Measurements from ENCODE around the gene SNX25.
"Not testable (repeated sequence)": the region's sequence is repeated elsewhere in the genome, so short reads cannot be mapped to it uniquely, and the experiment has no call there.

The SNX25 gene

DNA sequence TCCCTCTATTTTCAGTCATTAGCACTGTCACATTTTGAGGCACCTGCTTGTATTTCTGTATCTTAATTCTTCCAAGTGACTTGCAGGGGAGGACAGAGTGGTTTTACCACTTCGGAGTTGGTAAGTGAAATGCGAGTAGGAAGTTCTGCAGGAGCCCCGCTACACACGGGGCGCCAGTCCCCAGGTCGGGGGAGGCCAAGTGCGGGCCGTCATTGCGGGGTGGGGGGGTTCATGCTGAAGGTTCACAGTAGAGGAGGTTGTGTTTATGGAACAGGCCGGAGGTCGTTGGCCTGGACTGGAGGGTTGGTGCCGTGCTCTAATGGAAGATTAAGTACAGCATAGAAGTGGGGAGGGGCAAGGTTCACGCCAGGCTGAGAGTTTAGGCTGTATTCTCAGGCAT lies 142.3 kb downstream of the SNX25 start:
- no peak for DNase-seq

DNA sequence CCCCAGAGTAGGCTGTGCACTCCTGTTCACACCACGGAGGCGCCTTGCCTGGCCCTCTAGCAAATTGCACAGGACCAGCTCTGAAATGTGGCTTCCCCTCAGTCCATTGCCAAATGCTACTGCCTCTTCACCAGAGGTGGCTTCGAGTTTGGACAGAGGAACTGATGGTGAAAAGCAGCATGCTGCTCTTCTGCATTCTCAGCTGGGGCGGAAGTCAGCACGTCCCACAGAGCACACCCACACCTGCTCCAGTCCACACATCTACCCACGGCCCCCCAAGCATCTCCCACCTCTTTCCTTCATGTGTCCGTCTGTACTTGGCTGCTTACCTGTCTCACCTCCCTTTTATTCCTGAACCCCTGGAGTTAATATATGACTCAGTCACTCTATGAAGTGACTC lies 142.8 kb downstream of the SNX25 start:
- DNase-seq: no peak

- DNase-seq: no peak
These were observed 143.3 kb downstream of the SNX25 start for GRCh38 chr4:185352741-185353140.

GRCh38 chr4:185357211-185357610 lies 147.8 kb downstream of the SNX25 start:
- DNase-seq: no peak

DNA sequence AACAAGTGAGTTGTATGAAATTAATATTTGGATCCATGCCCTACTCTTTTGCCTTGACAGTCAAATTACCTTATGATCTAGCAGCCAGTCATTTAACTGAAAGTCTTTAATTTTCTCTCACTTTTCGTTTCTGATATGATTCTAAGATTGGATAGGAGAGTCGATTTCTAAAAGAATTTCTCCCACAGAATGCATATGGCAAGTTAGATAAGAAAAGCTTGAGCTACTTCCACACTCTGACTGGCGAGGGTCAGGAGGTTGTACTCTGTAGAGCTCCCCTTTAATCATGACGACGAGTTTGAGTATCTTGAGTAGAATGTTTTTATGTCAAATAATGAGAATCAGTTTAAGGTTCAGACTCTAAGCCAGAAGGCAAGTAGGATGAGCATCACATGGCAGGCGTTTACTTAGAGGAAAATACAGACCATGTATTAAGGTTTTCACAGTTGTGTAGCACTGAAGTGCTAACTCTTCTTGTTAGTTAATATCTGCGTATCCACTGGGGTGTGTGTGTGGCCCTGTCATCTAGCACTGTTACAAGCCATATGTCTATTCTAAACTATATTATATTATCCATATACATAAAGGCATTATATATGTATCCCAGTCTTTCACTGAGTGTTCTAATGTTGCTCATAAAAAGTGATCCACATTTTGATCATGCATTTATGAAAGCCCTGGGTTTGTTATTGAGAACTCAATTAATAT lies 148.5 kb downstream of the SNX25 start:
- DNase-seq: no peak

DNA sequence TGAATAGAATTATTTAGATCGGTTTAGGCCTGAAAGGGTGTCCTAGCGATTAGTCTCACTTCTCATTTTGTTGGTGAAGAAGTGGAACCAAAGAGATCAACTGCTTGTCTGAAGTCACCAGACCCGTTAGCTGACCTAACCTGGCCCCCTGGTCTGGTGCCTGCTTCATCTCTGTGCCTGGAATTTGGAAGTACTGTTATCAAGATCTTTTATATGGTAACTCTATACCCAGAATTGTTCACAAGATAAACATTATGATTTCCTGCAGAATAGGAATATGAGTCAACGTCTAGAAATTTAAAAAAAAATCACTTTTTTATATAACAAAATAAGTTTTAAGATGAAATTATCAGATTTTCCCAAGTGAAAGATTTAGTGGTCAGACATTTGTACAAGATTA lies 149.1 kb downstream of the SNX25 start:
- no peak for DNase-seq

DNA sequence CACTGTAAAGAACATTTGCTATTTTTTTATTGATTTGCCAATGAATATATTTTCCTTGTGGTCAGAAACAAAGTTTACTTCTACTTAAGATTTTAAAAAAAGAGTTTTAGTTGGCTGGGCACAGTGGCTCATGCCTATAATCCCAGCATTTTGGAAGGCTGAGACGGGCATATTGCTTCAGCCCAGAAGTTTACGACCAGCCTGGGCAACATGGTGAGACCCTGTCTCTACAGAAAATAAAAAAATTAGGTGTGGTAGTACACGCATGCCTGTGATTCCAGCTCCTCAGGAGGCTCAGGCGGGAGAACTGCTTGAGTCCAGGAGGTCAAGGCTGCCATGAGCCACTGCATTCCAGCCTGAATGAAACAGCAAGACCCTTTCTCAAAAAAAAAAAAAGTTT lies 149.6 kb downstream of the SNX25 start:
- no peak for DNase-seq

DNA sequence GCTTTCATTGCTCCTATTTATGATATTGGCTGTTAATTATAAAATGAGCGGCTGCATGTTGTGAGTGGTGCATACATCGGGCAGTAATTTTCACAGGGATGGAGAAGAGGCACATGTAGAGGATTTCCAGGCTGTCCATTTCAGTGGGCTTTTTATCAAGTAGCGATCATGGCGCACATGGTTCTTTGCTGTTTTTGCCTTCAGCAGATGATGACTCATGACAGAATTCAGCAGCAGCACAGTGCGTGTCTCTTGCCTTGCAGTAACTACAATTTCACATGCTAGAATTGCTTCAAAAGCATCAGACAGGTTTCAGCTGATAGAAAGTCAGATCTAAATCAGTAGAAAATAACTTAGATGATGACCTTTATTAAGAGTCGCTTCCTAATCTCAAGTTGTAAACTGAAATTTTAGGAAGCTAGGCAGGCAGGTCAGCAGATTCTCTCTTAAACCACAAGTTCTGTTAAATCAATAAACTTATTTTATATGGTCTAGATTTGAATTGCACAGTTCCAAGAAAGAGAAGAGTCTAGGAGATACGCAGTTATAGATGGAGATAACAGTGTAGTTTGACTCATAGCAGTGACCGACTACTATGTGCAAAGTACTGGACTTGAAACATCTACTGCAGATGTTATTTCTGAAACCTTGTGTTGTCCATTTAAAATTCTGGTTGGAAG lies 150.5 kb downstream of the SNX25 start:
- no peak for DNase-seq

DNA sequence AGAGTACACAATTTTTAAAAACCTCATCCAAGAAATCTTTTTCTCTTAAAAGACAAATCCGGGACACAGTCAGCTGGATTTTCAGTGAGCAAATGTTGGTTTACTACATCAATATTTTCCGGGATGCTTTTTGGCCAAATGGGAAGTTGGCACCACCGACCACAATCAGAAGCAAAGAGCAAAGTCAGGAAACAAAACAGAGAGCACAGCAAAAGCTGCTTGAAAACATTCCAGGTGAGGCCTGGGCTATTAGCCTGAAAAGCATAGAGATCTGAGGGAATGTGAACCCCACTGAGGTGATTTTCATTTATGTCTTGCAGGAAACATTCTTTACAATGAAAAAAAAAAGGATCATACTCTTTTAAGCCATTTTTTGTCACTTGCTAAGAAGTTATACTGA lies 152.5 kb downstream of the SNX25 start:
- DNase-seq: no peak

GRCh38 chr4:185362570-185362969 lies 153.2 kb downstream of the SNX25 start:
- not testable (repeated sequence) for DNase-seq

DNA sequence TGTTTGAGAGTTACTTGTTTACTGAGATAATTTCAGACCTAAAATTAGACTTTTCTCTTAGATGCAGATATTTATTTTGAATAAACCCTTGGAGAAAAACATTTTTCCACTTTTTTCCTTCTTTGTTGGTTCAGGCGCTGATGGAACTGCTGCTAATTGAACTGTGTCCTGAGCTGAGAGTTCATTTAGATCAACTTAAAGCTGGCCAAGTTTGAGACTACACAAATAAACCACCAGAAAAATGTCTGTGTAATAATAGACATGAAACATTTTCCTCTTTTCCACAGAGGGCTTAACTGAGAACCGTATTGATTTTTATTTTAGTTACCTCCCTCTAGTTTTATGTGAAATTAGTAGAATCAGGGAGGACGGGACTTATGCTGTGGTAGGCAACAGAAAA lies 153.9 kb downstream of the SNX25 start:
- DNase-seq: no peak

DNA sequence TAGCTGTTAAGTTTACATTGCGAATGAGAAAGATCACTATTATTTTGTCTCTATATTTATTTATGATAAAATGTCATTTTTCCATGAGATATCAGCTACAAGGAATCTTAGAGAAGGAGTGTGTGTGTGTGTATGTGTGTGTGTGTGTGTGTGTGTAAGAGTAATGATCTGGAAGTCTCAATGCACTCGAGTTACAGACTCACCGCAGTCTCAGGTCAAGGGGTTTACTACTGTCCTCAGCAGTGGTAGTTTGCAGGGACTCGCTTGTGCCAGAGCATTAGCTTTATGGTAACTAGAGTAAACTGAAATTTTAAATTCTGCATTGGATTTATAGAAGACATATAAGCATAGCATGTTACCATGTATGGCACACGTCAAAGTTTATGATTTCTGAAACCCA lies 155.5 kb downstream of the SNX25 start:
- DNase-seq: no peak

- DNase-seq: no peak
These were observed 160.3 kb downstream of the SNX25 start for GRCh38 chr4:185369731-185370130.

DNA sequence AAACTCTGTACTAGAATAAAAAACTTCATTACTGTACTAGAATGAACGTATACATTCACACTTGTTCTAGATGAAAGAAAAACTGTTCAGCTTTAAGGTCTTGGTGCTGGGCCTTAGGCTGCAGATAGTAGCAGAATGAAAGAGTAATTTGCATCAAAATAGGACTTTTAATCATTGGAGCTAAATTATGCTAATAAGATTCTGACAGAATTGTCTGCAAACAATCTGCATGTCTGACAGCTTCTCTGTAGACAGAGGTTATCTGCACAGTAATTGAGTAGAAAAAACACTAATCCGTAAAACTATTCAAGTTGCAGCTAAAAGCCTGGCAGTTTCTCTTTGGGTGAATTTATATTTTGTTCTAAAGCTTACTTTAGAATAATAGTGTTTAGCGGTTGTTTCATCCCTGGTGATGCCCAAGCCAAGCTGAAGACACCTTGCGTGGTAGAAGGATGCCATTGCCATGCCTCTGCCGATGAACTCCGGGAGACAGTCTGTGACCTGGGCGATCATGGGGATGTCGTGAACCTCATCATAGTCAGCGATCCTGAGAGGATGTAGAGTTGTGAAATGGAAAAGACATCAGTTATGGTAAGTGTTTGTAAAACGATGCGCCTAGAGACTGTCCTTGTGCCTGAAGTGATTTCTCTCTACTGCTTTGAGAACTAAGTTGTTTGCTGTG lies 161.0 kb downstream of the SNX25 start:
- no peak for DNase-seq

DNA sequence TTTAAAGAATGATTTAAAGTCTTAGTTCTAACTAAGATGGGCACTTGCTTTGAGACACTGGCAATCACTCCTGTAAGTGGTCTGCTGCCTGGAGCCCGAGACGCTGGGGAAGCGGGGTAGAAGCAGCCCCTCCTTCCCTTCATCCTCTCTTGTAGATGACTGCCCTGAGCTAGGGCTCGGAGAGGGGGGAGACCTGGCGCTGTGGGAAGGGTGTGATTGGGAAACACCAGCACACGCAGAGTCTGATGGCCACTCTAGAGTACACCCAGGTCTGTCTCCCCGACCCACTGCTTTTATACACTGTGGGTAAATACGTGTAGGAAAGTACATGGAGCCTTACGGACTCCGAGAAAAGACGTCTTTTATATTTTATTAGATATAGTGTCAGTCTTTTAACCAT lies 162.3 kb downstream of the SNX25 start:
- no peak for DNase-seq

DNA sequence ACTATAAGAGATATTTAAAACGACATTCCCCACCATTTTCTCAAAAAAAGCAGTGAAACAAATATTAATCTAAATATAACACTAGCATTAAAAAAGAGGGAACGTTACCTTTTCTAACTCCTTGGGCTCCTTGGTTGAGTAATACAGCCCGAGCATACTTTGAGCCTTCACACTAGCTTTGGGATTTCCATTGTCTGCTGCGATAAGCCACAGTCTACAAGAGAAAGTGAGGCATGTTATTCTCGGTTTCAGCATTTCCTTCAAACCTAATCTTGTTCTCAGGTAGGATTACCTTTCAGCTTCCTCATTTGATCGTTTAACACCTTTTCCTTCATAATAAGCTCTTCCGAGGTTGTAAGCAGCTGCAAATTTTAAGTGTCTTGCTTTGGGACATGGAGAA lies 164.6 kb downstream of the SNX25 start:
- no peak for DNase-seq

DNA sequence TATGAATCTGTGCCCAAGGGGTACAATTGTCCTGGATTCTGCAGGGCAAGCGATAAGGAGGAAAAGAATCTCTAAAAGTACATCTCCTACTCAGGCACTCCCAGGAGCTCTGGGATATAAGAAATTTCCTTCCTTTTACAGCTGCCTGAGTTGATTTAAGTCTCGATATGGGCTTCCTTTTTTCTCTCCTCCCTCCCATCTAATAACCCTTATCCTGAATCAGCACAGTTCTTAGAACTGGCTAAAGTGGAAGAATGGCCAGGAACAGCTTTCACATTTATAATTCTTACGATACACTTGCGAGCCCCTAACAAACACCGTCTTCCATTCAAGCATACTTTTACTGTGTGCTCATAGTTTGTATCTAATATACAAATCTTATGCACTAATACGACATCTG lies 165.2 kb downstream of the SNX25 start:
- no peak for DNase-seq

- DNase-seq: no peak
These were observed 168.9 kb downstream of the SNX25 start for GRCh38 chr4:185378264-185378663.

- DNase-seq: no peak
These were observed 170.2 kb downstream of the SNX25 start for GRCh38 chr4:185379326-185380295.

DNA sequence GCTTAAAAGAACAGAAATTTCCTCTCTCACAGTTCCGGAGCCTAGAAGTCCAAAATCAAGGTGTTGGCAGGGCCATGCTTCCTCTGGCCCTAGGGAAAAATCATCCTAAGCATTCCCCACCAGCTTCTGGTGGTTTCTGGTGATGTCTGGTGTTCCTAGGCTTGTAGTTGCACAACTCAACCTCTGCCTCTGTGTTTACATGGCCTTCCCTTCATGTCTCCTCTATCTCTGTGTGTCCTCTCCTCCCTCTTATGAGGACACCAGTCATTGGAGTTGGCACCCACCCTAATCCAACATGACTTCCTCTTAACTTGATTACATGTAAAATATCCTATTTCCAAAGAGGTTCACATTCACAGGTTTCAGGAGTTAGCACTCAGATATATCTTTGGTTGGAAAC lies 170.9 kb downstream of the SNX25 start:
- DNase-seq: no peak

GRCh38 chr4:185381288-185382196 lies 172.1 kb downstream of the SNX25 start:
- DNase-seq: no peak

- no peak for DNase-seq
These were observed 173.4 kb downstream of the SNX25 start for GRCh38 chr4:185382754-185383153.

All from midbrain (tissue), 1 donor.